Activated CD4-positive, alpha-beta T cell treated with anti-CD3 and anti-CD28 coated beads for 36 hours (primary cell): ENCODE results near the gene ZFYVE26. TPM values are rescaled to one million over a fixed set of nuclear protein-coding genes. Genes with fewer than 3 reads are reported as not detected.
A peak's percentile ranks its signal among the peaks of the same experiment; 100 is the strongest.
"Not testable (repeated sequence)": the region's sequence is repeated elsewhere in the genome, so short reads cannot be mapped to it uniquely, and the experiment has no call there.

Experiments used
- ATAC-seq: fragments of 200-7000 bp; cut with Tn5 transposase; one replicate; pipeline ENCODE4 v1.10.0; 2021; ENCODE audit warnings: mild to moderate bottlenecking, moderate library complexity
- CTCF ChIA-PET: fragments of 350-600 bp; sonication (Branson Sonifier 250); formaldehyde crosslinking; loops from one replicate; lab custom pipeline; 2021; ENCODE audit warnings: antibody characterized with exemption; lab: Charles Lee
- POLR2A ChIA-PET: fragments of 350-600 bp; sonication (Branson Sonifier 250); formaldehyde crosslinking; loops from one replicate; lab custom pipeline; 2021; ENCODE audit warnings: antibody characterized with exemption, inconsistent platforms; lab: Charles Lee
- DNase-seq: peaks from one replicate; pipeline ENCODE4 v3.0.0-alpha.2; 2020
- H3K27ac Mint-ChIP-seq: one replicate; pipeline ENCODE4 v1.8.0; 2021; ENCODE audit warnings: mixed read lengths
- H3K27me3 Mint-ChIP-seq: one replicate; pipeline ENCODE4 v1.8.0; 2021; ENCODE audit warnings: mixed read lengths
- H3K36me3 Mint-ChIP-seq: one replicate; pipeline ENCODE4 v1.8.0; 2021; ENCODE audit warnings: low read depth, mixed read lengths
- H3K4me1 Mint-ChIP-seq: one replicate; pipeline ENCODE4 v1.8.0; 2021; ENCODE audit warnings: mixed read lengths
- H3K4me3 Mint-ChIP-seq: one replicate; pipeline ENCODE4 v1.8.0; 2021; ENCODE audit warnings: mild to moderate bottlenecking, moderate library complexity, mixed read lengths
- H3K9me3 Mint-ChIP-seq: one replicate; pipeline ENCODE4 v1.8.0; 2021; ENCODE audit warnings: low read depth, mixed read lengths
- intact Hi-C, 2 experiments: fragments of 100-400 bp; cut with DNase I in 1 of 2; cut with micrococcal nuclease in 1 of 2; formaldehyde crosslinking; loops; one replicate each; pipeline versions ENCODE4 v1.14.2 to v1.15.1; 2022 to 2024; cut with DNase I, micrococcal nuclease
- total RNA-seq, 2 experiments: library from RNA; stranded (reverse); gene quantifications; one replicate each; pipeline ENCODE4 v1.2.3, GENCODE V29; 2021

Gene ZFYVE26
- total RNA-seq, 2 experiments from 2014 or later: 13.0 to 14.2 TPM

- H3K4me3 Mint-ChIP-seq: no peak overlapping the region
- ATAC-seq (peak; percentile 87), DNase-seq (peak; percentile 35)
- peaks cover 4% of the 10 kb centered on the region for H3K36me3 Mint-ChIP-seq
- ChIA-PET CTCF (interaction anchor here (0.5 to 3.7 kb wide), 70 partner anchors 9 to 1356 kb away, joined by 3 to 87 read pairs (median 4); partner anchors contain the start of genes ARG2, ATP6V1D, EIF2S1 and PIGH), POLR2A (interaction anchor here (0.5 to 1.5 kb wide), 4 partner anchors 9 to 115 kb away, joined by 3 read pairs; partner anchors contain the start of gene RDH11)
- H3K27ac Mint-ChIP-seq: no peak overlapping the region
- H3K27me3 Mint-ChIP-seq: peaks cover 3% of the 10 kb centered on the region
- no peaks in the 10 kb centered on the region for H3K4me1 Mint-ChIP-seq
- intact Hi-C loops: loop anchor here (1.0 to 5.0 kb wide), 8 partner anchors 37 to 278 kb away; partner anchors contain the start of gene ARG2 (in 1 of the 2)
- H3K9me3 Mint-ChIP-seq: peaks cover 2% of the 10 kb centered on the region
Observed at GRCh38 chr14:67704484-67705089, 111.8 kb downstream of the ZFYVE26 start.

GRCh38 chr14:67703997-67704396, 112.4 kb downstream of the ZFYVE26 start:
- ATAC-seq (no peak), DNase-seq (no peak)
- Mint-ChIP-seq H3K4me1 (no peaks in the 10 kb centered on the region), H3K9me3 (peaks cover 2% of the 10 kb centered on the region), H3K27me3 (peaks cover 3% of the 10 kb centered on the region), H3K27ac (no peak overlapping the region), H3K4me3 (no peak overlapping the region), H3K36me3 (peaks cover 2% of the 10 kb centered on the region)
- CTCF ChIA-PET: interaction anchor here (0.5 to 3.7 kb wide), 65 partner anchors 8 to 418 kb away, joined by 3 to 87 read pairs (median 5); partner anchors contain the start of genes ARG2, ATP6V1D, EIF2S1 and PIGH
- POLR2A ChIA-PET: interaction anchor here (0.5 to 1.5 kb wide), 3 partner anchors 8 to 115 kb away, joined by 3 read pairs; partner anchors contain the start of gene RDH11
- intact Hi-C loops: loop anchor here (1.0 to 5.0 kb wide), 8 partner anchors 37 to 277 kb away; partner anchors contain the start of gene ARG2 (in 1 of the 2)

DNA sequence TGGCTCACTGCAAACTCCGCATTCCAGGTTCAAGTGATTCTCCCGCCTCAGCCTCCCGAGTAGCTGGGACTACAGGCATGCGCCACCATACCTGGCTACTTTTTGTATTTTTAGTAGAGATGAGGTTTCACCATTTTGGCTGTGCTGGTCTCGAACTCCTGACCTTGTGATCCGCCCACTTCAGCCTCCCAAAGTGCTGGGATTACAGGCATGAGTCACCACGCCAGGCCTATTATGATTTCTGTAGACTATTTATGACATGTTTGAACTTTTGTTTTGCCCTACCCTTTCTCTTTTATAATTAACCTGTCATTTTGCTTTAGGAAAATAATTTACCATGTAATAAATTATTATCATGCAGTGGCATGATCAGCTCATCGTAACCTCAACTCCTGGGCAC, 114.9 kb downstream of the ZFYVE26 start, which contains the start of gene RDH12:
TSS of gene RDH12 (plus strand) at position 395 of the 400 bp plus-strand sequence. CDS start 20,757 bp downstream, outside the sequence.
- CTCF ChIA-PET: interaction anchor here (1.3 to 1.6 kb wide), 3 partner anchors 10 to 101 kb away, joined by 4 to 7 read pairs (median 6); partner anchors contain the start of gene PIGH
- H3K9me3 Mint-ChIP-seq, H3K4me3 Mint-ChIP-seq, H3K4me1 Mint-ChIP-seq, ATAC-seq, H3K27ac Mint-ChIP-seq, DNase-seq, H3K36me3 Mint-ChIP-seq, H3K27me3 Mint-ChIP-seq: not testable (repeated sequence)
- intact Hi-C loops: loop anchor here in 1 of 2 experiments (5.0 kb wide), 1 partner anchor 34 kb away; no protein-coding TSS in a partner anchor
- POLR2A ChIA-PET: interaction anchor here (0.6 kb wide), 1 partner anchor 40 kb away, joined by 8 read pairs; no protein-coding TSS in a partner anchor

DNA sequence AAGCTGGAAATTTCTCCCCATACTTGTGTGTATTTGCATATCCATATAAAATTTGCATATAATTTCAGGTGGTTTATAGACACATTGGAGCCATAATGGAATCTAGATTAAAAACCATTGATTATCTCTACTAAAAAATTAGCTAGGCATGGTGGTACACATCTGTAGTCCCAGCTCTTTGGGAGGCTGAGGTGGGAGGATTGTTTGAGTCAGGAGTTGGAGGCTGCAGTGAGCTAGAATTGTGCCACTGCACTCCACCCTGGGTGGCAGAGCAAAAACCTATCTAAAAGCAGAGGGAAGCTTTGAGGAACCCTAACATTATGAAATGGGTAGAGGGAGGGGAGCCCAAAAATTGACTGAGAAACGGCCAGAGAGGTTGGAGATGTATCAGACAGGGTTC, 118.2 kb downstream of the ZFYVE26 start:
- Mint-ChIP-seq H3K4me1 (peaks cover 17% of the 10 kb centered on the region), H3K27me3 (no peaks in the 10 kb centered on the region), H3K9me3 (no peaks in the 10 kb centered on the region), H3K36me3 (no peaks in the 10 kb centered on the region), H3K27ac (no peak overlapping the region), H3K4me3 (no peak overlapping the region)
- POLR2A ChIA-PET: interaction anchor here (0.6 kb wide), 1 partner anchor 107 kb away, joined by 3 read pairs; no protein-coding TSS in a partner anchor
- CTCF ChIA-PET: interaction anchor here (0.9 to 2.1 kb wide), 5 partner anchors 8 to 98 kb away, joined by 4 to 9 read pairs (median 7); partner anchors contain the start of gene PIGH
- ATAC-seq (no peak), DNase-seq (no peak)
- intact Hi-C loops: loop anchor here in 1 of 2 experiments (10.0 kb wide), 1 partner anchor 1097 kb away; the partner anchor contains the start of gene ZFP36L1

- no peak for ATAC-seq
- H3K36me3 Mint-ChIP-seq: peaks cover 8% of the 10 kb centered on the region
Observed at GRCh38 chr14:67697006-67697405, 119.4 kb downstream of the ZFYVE26 start.

More at GRCh38 chr14:67697006-67697405, 119.4 kb downstream of the ZFYVE26 start:
- ChIA-PET POLR2A (no interaction called here), CTCF (interaction anchor here (2.1 kb wide), 1 partner anchor 30 kb away, joined by 9 read pairs; no protein-coding TSS in a partner anchor)
- no peak overlapping the region for H3K4me3 Mint-ChIP-seq
- no peak for DNase-seq
- peaks cover 21% of the 10 kb centered on the region for H3K4me1 Mint-ChIP-seq
- intact Hi-C loops: loop anchor here in 1 of 2 experiments (10.0 kb wide), 1 partner anchor 1098 kb away; the partner anchor contains the start of gene ZFP36L1
- H3K9me3 Mint-ChIP-seq: no peaks in the 10 kb centered on the region
- no peaks in the 10 kb centered on the region for H3K27me3 Mint-ChIP-seq
- no peak overlapping the region for H3K27ac Mint-ChIP-seq

Other genes with a start within 250 kb of the ZFYVE26 start
- 10 to 100 TPM; 14.9 to 21.4 TPM for gene PIGH, start 216.3 kb downstream of the ZFYVE26 start, total RNA-seq
- gene ARG2, start 196.7 kb downstream of the ZFYVE26 start, total RNA-seq: 10 to 100 TPM; 11.9 TPM
- gene VTI1B, start 142.0 kb downstream of the ZFYVE26 start, total RNA-seq: 10 to 100 TPM; 42.0 to 58.3 TPM
- 10 to 100 TPM; 72.0 to 75.6 TPM for gene RDH11, start 120.8 kb downstream of the ZFYVE26 start, total RNA-seq
- not detected for gene RDH12, start 114.7 kb downstream of the ZFYVE26 start, total RNA-seq
- gene RAD51B, start 3.2 kb upstream of the ZFYVE26 start, total RNA-seq: 10 to 100 TPM; 26.4 to 39.9 TPM